ENCODE measurements around the gene ITGA2.

DNA sequence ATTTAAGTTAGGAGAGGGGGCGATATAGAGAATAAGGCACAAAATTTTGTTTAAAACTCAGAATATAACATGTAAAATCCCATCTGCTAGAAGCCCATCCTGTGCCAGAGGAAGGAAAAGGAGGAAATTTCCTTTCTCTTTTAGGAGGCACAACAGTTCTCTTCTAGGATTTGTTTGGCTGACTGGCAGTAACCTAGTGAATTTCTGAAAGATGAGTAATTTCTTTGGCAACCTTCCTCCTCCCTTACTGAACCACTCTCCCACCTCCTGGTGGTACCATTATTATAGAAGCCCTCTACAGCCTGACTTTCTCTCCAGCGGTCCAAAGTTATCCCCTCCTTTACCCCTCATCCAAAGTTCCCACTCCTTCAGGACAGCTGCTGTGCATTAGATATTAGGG, 102.1 kb downstream of the ITGA2 start:
- TF ChIP-seq CTCF (IDR thresholded peaks at IDR 0.05; ENCODE audit: insufficient read depth, low read length) = no peak
- TF ChIP-seq, protein P1, sequence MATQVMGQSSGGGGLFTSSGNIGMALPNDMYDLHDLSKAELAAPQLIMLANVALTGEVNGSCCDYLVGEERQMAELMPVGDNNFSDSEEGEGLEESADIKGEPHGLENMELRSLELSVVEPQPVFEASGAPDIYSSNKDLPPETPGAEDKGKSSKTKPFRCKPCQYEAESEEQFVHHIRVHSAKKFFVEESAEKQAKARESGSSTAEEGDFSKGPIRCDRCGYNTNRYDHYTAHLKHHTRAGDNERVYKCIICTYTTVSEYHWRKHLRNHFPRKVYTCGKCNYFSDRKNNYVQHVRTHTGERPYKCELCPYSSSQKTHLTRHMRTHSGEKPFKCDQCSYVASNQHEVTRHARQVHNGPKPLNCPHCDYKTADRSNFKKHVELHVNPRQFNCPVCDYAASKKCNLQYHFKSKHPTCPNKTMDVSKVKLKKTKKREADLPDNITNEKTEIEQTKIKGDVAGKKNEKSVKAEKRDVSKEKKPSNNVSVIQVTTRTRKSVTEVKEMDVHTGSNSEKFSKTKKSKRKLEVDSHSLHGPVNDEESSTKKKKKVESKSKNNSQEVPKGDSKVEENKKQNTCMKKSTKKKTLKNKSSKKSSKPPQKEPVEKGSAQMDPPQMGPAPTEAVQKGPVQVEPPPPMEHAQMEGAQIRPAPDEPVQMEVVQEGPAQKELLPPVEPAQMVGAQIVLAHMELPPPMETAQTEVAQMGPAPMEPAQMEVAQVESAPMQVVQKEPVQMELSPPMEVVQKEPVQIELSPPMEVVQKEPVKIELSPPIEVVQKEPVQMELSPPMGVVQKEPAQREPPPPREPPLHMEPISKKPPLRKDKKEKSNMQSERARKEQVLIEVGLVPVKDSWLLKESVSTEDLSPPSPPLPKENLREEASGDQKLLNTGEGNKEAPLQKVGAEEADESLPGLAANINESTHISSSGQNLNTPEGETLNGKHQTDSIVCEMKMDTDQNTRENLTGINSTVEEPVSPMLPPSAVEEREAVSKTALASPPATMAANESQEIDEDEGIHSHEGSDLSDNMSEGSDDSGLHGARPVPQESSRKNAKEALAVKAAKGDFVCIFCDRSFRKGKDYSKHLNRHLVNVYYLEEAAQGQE (IDR thresholded peaks at IDR 0.05; ENCODE audit: insufficient replicate concordance, low read depth) = no peak
- no peak for TF ChIP-seq POLR2AphosphoS5 (IDR thresholded peaks at IDR 0.05; ENCODE audit: low read depth)
- no peak for TF ChIP-seq SPI1 (IDR thresholded peaks at IDR 0.05; ENCODE audit: borderline replicate concordance, low read depth)
